ENCODE measurements around the gene PP2D1. TPM values are rescaled to one million over a fixed set of nuclear protein-coding genes. Genes with fewer than 3 reads are reported as not detected.

PP2D1 gene
- total and polyA plus RNA-seq, 9 of the 15 experiments (the other 6 are each of a cell fraction or from before 2014, with no cell fraction given) = 0.07 to 0.10 TPM; not detected in 7

DNA sequence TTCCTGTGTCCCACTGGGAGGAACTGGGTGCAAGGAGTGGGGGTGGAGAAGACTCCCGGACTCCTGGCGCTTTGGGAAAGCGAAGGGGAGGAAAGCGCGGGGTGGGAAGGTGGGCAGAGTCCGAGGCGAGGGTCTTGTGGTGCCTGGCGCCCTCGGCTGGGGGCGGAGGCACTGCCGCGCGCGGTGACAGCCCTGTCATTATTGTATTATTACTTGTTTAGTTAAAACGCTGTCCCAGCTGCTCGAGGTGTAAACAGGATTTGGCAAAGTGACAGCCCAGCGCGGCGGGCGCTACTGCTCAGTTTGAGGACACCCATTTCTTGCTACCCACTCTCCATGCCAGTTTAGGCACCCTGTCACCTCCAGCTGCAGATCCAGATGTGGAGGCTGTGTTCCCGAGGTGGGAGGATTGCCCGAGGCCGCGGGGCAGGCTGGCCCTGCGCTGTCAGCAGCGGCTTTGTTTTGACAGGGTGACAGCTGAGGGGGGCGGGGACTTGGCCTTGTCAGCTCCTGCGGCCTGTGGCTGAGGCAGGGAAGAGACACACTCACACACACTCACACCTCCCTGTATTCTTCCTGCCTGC lies 29.2 kb upstream of the PP2D1 start (continued):
- TF ChIP-seq PBX2 (CRISPR knock-in tag; IDR thresholded peaks at IDR 0.05; ENCODE audit: low read depth) (peak; percentile 72), PBX2 (tag; conservative IDR thresholded peaks at IDR 0.05; ENCODE audit: low read depth) (peak; percentile 82), RCOR1 (IDR thresholded peaks at IDR 0.05; ENCODE audit: borderline replicate concordance in 1 of 2, low read depth in 2 of 2, low read length in 2 of 2) (peak in 1 of 2 experiments; percentile 59; a peak in 2 of 4 replicates), RFX1 (IDR thresholded peaks at IDR 0.05) (no peak), SAP30 (IDR thresholded peaks at IDR 0.05; ENCODE audit: borderline replicate concordance, insufficient read depth, low read depth, low read length, poor library complexity, severe bottlenecking) (peak; percentile 100), CTBP1 (IDR thresholded peaks at IDR 0.05; ENCODE audit: borderline replicate concordance) (peak; percentile 55; the same call in 1 of the 2 replicates), ARID1B (IDR thresholded peaks at IDR 0.05) (peak; percentile 29; the same call in 1 of the 2 replicates), ZNF143 (CRISPR knock-in tag; IDR thresholded peaks at IDR 0.05) (0 out of 2 replicates have a peak, but pooled peaks have one; percentile 3), KDM1A (IDR thresholded peaks at IDR 0.05) (no peak), CEBPG (CRISPR knock-in tag; IDR thresholded peaks at IDR 0.05) (no peak), CEBPG (tag; conservative IDR thresholded peaks at IDR 0.05 in 1 of 2, IDR thresholded peaks at IDR 0.05 in 1 of 2) (no peak), DACH1 (IDR thresholded peaks at IDR 0.05; ENCODE audit: partially characterized antibody) (peak; percentile 98), BRD4 (IDR thresholded peaks at IDR 0.05) (no peak), ZNF551 (CRISPR knock-in tag; IDR thresholded peaks at IDR 0.05) (no peak), KDM4B (IDR thresholded peaks at IDR 0.05; ENCODE audit: borderline replicate concordance in 2 of 2, low read depth in 1 of 2) (peak in 1 of 2 experiments; percentile 56; a peak in 1 of 4 replicates), MAX (CRISPR knock-in tag; IDR thresholded peaks at IDR 0.05) (peak; percentile 51)
- TF ChIP-seq, protein P1, sequence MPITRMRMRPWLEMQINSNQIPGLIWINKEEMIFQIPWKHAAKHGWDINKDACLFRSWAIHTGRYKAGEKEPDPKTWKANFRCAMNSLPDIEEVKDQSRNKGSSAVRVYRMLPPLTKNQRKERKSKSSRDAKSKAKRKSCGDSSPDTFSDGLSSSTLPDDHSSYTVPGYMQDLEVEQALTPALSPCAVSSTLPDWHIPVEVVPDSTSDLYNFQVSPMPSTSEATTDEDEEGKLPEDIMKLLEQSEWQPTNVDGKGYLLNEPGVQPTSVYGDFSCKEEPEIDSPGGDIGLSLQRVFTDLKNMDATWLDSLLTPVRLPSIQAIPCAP (CRISPR knock-in tag; IDR thresholded peaks at IDR 0.05; ENCODE audit: borderline replicate concordance) = no peak
- TF ChIP-seq, protein P2, sequence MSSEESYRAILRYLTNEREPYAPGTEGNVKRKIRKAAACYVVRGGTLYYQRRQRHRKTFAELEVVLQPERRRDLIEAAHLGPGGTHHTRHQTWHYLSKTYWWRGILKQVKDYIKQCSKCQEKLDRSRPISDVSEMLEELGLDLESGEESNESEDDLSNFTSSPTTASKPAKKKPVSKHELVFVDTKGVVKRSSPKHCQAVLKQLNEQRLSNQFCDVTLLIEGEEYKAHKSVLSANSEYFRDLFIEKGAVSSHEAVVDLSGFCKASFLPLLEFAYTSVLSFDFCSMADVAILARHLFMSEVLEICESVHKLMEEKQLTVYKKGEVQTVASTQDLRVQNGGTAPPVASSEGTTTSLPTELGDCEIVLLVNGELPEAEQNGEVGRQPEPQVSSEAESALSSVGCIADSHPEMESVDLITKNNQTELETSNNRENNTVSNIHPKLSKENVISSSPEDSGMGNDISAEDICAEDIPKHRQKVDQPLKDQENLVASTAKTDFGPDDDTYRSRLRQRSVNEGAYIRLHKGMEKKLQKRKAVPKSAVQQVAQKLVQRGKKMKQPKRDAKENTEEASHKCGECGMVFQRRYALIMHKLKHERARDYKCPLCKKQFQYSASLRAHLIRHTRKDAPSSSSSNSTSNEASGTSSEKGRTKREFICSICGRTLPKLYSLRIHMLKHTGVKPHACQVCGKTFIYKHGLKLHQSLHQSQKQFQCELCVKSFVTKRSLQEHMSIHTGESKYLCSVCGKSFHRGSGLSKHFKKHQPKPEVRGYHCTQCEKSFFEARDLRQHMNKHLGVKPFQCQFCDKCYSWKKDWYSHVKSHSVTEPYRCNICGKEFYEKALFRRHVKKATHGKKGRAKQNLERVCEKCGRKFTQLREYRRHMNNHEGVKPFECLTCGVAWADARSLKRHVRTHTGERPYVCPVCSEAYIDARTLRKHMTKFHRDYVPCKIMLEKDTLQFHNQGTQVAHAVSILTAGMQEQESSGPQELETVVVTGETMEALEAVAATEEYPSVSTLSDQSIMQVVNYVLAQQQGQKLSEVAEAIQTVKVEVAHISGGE (CRISPR knock-in tag; IDR thresholded peaks at IDR 0.05) = 0 out of 6 replicates have a peak, but pooled peaks of 1 of the 3 experiments have one; percentile 6
- TF ChIP-seq, protein P3, sequence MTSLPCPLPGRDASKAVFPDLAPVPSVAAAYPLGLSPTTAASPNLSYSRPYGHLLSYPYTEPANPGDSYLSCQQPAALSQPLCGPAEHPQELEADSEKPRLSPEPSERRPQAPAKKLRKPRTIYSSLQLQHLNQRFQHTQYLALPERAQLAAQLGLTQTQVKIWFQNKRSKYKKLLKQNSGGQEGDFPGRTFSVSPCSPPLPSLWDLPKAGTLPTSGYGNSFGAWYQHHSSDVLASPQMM (CRISPR knock-in tag; IDR thresholded peaks at IDR 0.05) = no peak

Data from K562 (cell line).